GM13976 (cell line): ENCODE results near the gene NAPSA.

Source experiments
- DNase-seq: peaks from one replicate; pipeline ENCODE4 v3.0.0; 2012; ENCODE audit warnings: low spot score
- CTCF ChIP-seq: IDR thresholded peaks from 2 replicates; pipeline ENCODE4 v1.5.1; 2012; ENCODE audit warnings: borderline replicate concordance, mild to moderate bottlenecking; ENCODE audit not compliant: insufficient read depth; ENCODE audit errors: extremely low read depth, missing control alignments, control extremely low read depth
- in situ Hi-C: fragments of 300-500 bp; cut with MboI; formaldehyde crosslinking; loops from one replicate; pipeline ENCODE4 v1.12.0; 2022; ENCODE audit warnings: low sequenced_read_pairs, mixed read lengths, inconsistent platforms; ENCODE audit not compliant: unreplicated experiment

NAPSA gene

DNA sequence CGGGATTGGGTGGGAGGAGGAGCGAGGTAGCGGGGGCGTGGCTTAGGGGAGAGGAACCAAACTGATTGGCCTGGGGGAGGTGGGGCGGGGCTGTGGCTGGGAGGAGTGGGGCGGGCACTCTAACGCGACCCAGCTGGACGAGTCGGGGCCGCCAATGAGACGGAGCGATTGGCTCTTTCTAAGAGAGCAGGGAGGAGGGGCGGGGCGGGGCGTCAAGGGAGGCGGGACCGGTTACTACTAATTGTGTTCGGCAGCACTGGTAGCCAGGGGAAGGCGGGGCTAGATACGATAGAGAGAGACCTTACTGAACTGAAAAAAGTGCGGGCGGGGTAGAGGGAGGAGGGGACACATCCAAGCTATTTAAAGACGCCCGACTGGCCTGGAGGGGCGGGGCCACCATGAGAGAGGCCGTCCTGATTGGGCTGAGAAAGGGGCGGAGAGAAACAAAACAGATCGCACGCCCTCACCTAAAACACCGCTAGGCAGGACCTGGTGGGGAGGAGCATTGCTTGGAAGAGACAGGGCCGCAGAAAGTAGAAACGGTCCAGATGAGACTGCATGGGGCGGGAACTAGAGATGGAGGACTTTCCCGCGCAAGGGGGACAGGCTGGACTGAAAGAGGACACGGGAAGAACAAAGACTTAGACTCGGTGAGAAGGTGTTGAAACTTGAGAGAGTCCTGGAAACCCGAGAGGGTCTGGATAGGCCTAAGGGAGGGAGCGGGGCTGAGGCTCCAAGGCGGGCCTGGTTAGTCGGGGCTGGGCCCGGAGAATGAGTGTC lies 36.1 kb downstream of the NAPSA start, which contains the start of gene KCNC3:
TSS of gene KCNC3 (minus strand) at position 232 of the 780 bp plus-strand sequence. CDS start 295 bp downstream, outside the sequence.
- no peak for TF ChIP-seq CTCF
- DNase-seq: peak; percentile 99
- in situ Hi-C loops: no loop called here

DNA sequence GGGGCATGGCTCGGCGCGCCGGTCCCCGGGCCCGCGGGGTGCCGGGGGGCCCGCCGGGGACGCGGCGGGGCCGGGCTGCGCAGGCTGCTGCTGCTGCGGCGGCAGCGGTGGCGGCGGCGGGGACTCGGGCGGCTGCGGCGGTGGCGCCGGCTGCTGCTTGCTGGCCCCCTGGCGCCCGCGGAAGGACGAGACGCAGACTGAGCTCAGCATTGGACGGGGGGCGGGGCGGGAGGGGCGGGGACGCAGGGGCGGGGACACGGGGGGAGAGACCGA lies 36.6 kb downstream of the NAPSA start:
- TF ChIP-seq CTCF: peak; percentile 37
- in situ Hi-C loops: no loop called here

DNA sequence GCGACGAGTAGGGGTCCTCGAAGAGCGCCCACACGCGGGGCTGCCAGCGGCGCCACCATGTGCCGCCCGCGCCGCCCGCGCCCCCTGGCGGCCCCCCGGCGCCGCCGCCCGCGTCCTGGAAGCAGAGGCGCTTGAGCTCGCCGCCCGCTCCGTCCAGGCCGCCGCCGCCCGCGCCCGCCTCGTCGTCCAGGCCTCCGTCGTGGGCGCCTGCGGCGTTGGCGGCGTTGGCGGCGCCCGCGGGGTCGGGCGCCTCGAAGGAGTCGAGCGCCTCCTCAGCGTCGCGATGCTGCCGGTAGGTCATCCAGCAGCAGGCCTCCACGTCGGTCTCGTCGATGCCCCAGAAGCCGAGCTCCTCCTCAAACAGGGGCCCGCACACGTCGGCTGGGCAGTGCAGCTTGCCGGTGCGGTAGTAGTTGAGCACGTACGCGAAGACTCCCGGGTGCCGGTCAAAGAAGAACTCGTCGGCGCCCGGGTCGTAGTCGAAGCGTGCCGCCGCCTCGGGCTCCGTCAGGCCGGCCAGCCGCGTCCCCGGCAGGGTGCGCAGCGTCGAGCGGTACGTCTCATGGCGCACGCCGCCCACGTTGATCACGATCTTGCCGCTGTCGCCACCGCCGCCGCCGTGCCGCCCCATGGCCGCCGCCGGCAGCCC lies 37.1 kb downstream of the NAPSA start:
- in situ Hi-C loops: no loop called here
- peak; percentile 68 for TF ChIP-seq CTCF
- peak; percentile 51 for DNase-seq

More for the DNA sequence above, 36.6 kb downstream of the NAPSA start:
- no peak for DNase-seq

GRCh38 chr19:50327461-50328223 lies 37.8 kb downstream of the NAPSA start:
- TF ChIP-seq CTCF: no peak
- in situ Hi-C loops: no loop called here

GRCh38 chr19:50327013-50327412 lies 38.4 kb downstream of the NAPSA start:
- no peak for TF ChIP-seq CTCF
- in situ Hi-C loops: no loop called here
- DNase-seq: no peak

More at GRCh38 chr19:50327461-50328223, 37.8 kb downstream of the NAPSA start:
- no peak for DNase-seq

GRCh38 chr19:50326101-50326664 lies 39.3 kb downstream of the NAPSA start:
- DNase-seq: peak; percentile 26
- in situ Hi-C loops: no loop called here
- TF ChIP-seq CTCF: no peak
